GM12873 (cell line): Measurements from ENCODE around the gene ZBTB46.

Experiments used
- TF ChIP-seq, protein P1 (sequence below): IDR thresholded peaks from 2 replicates; pipeline ENCODE4 v1.5.1; 2012; ENCODE audit warnings: low read depth, mild to moderate bottlenecking, moderate library complexity, low read length, control low read depth; ENCODE audit not compliant: insufficient read depth; ENCODE audit errors: missing control alignments

Gene ZBTB46

DNA sequence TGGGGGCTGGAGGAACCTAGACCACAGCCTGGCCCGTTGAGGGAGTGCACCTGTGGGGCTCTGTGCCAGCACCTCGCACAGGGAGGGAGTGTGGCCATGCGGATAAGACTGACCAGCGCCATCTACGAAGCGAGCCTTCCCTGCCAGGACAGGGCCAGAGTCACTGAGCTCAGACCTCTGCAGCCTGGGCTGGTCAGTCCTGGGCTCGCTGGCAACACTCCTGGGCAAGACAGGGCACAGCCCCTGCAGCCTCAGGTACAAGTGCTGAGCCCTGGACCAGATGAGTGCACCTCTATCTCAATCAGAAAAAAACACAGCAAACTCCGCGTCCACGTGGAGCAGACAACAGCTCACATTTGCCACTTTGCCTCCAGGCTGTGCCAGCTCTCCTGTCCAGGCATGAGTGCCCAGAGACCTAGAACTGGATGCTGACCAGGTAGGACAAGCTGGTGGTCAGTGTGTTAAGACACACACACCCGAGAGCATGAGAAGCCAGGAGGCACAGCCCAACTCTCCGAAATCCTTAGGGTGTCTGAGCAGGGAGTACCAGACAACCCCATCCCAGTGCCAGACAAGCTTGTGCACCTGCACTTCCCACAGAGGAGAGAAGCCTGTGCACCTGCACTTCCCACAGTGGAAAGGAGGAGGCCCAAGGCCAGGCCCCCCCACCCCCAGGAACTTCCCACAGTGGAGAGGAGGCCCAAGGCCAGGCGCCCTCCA lies 128.2 kb downstream of the ZBTB46 start:
- TF ChIP-seq, protein P1, sequence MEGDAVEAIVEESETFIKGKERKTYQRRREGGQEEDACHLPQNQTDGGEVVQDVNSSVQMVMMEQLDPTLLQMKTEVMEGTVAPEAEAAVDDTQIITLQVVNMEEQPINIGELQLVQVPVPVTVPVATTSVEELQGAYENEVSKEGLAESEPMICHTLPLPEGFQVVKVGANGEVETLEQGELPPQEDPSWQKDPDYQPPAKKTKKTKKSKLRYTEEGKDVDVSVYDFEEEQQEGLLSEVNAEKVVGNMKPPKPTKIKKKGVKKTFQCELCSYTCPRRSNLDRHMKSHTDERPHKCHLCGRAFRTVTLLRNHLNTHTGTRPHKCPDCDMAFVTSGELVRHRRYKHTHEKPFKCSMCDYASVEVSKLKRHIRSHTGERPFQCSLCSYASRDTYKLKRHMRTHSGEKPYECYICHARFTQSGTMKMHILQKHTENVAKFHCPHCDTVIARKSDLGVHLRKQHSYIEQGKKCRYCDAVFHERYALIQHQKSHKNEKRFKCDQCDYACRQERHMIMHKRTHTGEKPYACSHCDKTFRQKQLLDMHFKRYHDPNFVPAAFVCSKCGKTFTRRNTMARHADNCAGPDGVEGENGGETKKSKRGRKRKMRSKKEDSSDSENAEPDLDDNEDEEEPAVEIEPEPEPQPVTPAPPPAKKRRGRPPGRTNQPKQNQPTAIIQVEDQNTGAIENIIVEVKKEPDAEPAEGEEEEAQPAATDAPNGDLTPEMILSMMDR = no peak

DNA sequence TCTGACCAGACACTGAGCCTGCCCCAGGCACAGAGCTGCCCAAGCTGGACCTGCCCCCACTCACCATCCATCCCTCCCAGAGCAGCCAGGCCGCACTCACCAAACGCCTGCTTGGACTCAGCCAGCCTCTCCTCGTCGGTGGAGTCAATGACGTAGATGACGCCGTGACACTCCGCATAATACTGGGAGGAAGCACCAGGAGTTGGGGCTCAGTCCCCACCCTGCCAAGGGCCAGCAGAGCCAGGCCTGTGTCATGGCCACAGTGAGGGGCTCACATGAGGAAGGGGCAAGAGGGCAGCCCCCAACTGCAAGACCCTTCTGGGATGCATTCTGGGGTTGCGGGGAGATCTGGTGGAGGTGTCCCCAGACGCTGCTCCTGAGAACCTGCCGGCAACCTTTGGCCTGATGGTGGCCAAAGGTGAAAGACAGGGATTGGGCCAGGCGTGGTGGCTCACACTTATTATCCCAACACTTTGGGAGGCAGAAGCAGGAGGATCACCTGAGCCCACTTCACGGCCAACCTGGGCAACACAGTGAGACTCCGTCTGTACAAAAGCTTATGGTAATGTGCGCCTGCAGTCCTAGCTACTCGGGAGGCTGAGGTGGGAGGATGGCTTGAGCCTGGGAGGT lies 128.9 kb downstream of the ZBTB46 start:
- TF ChIP-seq, protein P1 = no peak

DNA sequence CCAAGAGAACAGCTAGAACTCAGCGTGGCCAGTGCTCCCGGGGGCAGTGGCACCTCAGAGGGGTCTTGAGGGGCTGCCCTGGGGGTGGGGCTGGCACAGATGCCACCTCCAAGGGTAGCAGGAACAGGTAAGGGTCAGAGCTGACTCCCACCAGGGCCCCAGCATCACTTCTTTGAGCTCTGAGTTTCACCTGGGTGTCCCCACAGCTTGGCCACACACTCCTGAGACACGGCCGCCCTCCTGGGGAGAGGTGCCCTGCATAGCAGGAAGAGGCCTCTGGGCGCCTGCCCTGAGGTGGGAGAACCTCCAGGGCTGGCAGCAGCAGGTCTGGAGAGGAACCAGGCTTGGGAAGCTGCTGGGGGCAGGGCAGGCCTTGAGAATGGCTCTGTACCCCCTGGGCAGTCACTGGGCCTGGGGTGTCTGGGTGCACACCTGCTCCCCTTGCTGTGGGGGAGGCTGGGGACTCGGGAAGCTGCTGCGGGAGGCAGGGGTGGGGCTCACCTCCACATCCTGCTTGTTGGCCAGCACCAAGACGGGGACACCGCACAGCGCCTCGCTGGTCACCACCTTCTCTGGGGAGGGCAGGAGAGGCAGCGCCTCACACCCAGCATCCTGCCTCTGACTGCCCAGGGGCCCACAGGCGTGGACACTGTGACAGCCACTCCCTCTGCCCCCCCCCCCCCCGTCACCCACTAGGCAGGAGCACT lies 129.6 kb downstream of the ZBTB46 start:
- TF ChIP-seq, protein P1 = no peak

DNA sequence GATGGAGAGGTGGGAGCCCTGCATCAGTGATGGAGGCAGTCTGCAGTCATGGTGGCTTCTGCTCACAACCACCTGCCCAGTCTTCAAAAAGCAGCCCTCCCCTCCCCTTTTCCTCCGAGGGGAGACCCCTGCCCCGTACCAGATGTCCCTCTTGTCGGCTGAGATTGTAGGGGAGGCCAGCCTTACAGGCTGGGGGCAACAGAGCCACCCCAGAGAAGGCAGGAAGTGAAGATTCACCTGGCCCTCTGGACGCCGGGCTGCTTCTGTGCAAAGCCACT lies 130.1 kb downstream of the ZBTB46 start:
- TF ChIP-seq, protein P1 = no peak

DNA sequence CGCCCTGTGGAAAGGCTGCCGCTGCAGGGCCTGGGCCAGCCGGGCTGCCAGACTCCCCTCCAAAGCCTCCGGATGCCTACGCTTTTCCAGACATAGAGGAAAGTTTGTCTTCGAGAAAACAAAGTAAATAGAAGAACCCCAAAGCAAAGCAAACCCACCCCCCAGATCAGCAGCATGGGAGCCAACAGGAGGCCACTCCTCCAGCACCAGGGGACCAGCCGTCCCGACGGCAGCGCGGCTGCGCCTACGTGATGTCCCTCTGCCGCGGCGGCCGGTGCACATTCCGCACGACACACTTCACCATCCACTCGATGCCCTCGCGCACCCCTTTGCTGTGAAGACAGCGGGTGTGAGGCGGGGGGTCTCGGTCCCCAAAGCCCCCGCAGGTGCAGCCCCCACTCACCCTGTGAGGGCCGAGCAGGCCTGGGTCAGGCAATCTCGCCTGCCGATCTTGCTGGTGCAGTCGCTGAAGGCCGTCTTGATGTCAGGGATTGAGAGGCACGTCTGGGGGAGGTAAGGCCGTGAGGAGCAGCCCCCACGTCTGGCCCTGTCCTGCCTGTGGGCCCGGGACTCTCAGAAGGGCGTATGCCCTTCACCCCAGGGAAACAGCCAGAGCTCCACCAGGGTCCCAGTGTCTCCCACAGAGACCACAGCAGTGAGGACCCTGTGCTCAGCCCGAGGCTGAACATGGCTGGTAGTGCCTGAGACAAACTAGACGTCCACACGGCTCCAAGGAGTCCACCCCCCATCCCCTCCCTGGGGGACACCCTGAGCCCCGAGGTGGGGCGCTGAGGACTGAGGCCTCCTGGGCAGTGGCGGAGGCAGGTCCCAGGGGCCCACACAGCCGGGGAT lies 130.6 kb downstream of the ZBTB46 start:
- TF ChIP-seq, protein P1 = no peak

DNA sequence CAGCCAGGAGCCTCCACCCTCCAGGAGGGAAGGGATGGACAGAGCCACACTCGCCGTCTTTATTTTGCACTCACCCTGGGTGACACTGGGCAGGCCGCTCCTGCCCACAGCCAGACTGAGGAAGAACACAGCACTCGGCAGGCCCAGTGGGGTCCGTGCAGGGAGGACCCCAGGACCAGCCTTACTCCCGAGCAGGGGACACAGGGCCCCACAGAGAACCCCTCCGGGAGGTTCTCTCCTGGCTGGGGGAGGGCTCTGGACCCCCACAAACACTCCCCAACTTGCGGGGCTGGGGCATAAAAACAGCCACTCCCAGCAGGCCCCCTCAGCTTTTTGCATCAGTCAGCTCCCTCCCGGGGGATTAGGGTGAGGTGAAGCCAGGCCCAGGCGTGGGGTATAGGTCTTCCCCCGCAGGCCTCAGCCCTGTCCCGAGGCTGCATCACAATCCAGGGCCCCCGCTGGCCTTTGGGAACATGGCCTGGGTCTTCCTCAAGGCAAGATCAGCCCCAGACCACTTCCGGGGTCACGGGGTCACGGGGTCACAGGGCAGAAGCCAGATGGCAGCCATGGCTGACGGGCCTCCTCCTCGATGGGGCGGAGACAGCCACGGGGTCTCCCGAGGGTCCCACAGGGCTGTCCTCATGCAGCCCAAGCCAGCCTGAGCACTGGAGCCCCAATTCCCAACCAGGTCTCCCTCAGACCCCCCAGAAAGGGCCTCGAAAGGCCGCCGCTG lies 131.4 kb downstream of the ZBTB46 start:
- TF ChIP-seq, protein P1 = no peak
